Ovary (tissue), 9 donors: ENCODE measurements around the gene GARIN5A. TPM values are rescaled to one million over a fixed set of nuclear protein-coding genes. Genes with fewer than 3 reads are reported as not detected.

Experiments
- DNase-seq, 5 donors: peaks; one replicate each; pipeline ENCODE4 v3.0.0-alpha.2; 2019 to 2020
- H3K27ac ChIP-seq, 2 donors: fragments of 200-600 bp; one replicate each; pipeline versions ENCODE4 v1.5.1 to v1.8.0; 2019 to 2022
- H3K27me3 ChIP-seq: fragments of 200-600 bp; one replicate; pipeline ENCODE4 v1.8.0; 2022
- H3K36me3 ChIP-seq: fragments of 200-600 bp; sonication (generic); one replicate; pipeline ENCODE4 v1.5.1; 2019
- H3K4me1 ChIP-seq: one replicate; pipeline ENCODE4 v1.8.1; 2013; ENCODE audit warnings: mild to moderate bottlenecking, moderate library complexity; ENCODE audit not compliant: insufficient read depth
- H3K4me3 ChIP-seq: fragments of 200-600 bp; sonication (generic); one replicate; pipeline ENCODE4 v1.5.1; 2017
- H3K9me3 ChIP-seq, 2 donors: fragments of 200-600 bp in 1 of 2; sonication (generic) in 1 of 2; one replicate each; pipeline versions ENCODE4 v1.5.1 to v1.8.1; 2013 to 2019; ENCODE audit warnings: mild to moderate bottlenecking in 1 of 2, moderate library complexity in 1 of 2
- CTCF ChIP-seq, 3 donors: fragments of 450-650 bp in 2 of 3; fragments of 200-600 bp in 1 of 3; IDR thresholded peaks; one replicate each; pipeline versions ENCODE4 v1.5.1 to v1.8.0; 2016 to 2022; ENCODE audit warnings: antibody characterized with exemption in 3 of 3, mild to moderate bottlenecking in 1 of 3
- EP300 ChIP-seq: sonication (generic); formaldehyde crosslinking; IDR thresholded peaks from one replicate; pipeline ENCODE4 v1.6.1; 2017; ENCODE audit warnings: antibody characterized with exemption
- POLR2A ChIP-seq: fragments of 450-650 bp; IDR thresholded peaks from one replicate; pipeline ENCODE4 v1.6.1; 2017; ENCODE audit warnings: antibody characterized with exemption, mild to moderate bottlenecking, moderate library complexity
- WGBS, 3 donors: extraction: QIAGEN DNeasy Blood & Tissue Kit in 1 of 3; methylation state at CpG; one replicate each; pipeline versions ENCODE4 v1.1.5 to v1.1.7; 2013 to 2017; 5-methylcytosine and 5-hydroxymethylcytosine counted together
- intact Hi-C, 4 donors: fragments of 100-400 bp; cut with DNase I; formaldehyde crosslinking; loops; one replicate each; pipeline versions ENCODE4 v1.11.0 to v1.15.1; 2022 to 2023
- polyA plus RNA-seq, 2 donors: library from polyadenylated mRNA; stranded (reverse); fragments of 200-250 nt in 1 of 2; fragments of 350-450 nt in 1 of 2; fragmentation: Illumina TruSeq in 1 of 2; extraction: RNeasy Lipid Tissue Mini Kit (QIAGEN cat#74804) in 1 of 2; gene quantifications; one replicate each; pipeline ENCODE4 v1.2.3, GENCODE V29; 2013 to 2014
- total RNA-seq, 7 donors: library from RNA; depleted of rRNA in 2 of 7; stranded (reverse); fragments of >200 nt in 2 of 7; fragmentation: NEBNext Ultra II Directional in 3 of 7; extraction: Animal tissue kit (Norgen Biotek cat#: 25700) in 3 of 7; gene quantifications; one replicate each; pipeline versions ENCODE4 v1.1.0 to v1.2.4, GENCODE V29; 2016 to 2023
- donor health status: DM: no; HTN: no; CAD: no; lungs with moderate emphysema.
- donor health status: DM: no; HTN: no; CAD: no.
- donor health status: Bipolar disorder and iron deficiency.
- donor health status: DM: yes; HTN: yes; CAD: no.
- donor health status: DM: no; HTN: no; CAD: no.
- donor health status: DM: yes; HTN: yes; CAD: no.

The GARIN5A gene
- total and polyA plus RNA-seq, 9 donors: 0.47 to 10.3 (median 3.3) TPM

- H3K4me1 ChIP-seq: peaks cover 1% of the 10 kb centered on the region
- no peaks in the 10 kb centered on the region for H3K9me3 ChIP-seq
- intact Hi-C loops: no loop called here
- DNase-seq: no peak
- no peak overlapping the region for H3K27ac ChIP-seq
- H3K36me3 ChIP-seq: no peaks in the 10 kb centered on the region
- WGBS, 3 donors: 80 to 85% (median 81%) methylated on average over 10 of the region's 10 CpGs
- H3K4me3 ChIP-seq: no peak overlapping the region
- TF ChIP-seq CTCF (IDR thresholded peaks at IDR 0.05) (no peak), POLR2A (no peak), EP300 (no peak)
- no peaks in the 10 kb centered on the region for H3K27me3 ChIP-seq
Measured at GRCh38 chr19:50485284-50485955, 8.8 kb upstream of the GARIN5A start.

DNA sequence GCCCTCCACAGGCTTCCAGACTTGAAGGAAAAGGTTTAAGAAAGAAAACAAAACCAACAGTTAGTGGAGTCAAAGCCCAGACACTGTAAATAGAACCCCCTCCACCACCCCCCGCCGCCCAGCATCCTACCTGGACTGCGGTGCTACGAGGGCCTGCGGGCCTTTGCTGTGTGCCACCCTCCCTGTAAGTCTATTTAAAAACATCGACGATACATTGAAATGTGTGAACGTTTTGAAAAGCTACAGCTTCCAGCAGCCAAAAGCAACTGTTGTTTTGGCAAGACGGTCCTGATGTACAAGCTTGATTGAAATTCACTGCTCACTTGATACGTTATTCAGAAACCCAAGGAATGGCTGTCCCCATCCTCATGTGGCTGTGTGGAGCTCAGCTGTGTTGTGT, 6.3 kb upstream of the GARIN5A start:
- peaks cover 7% of the 10 kb centered on the region for H3K4me1 ChIP-seq
- no peaks in the 10 kb centered on the region for H3K36me3 ChIP-seq
- TF ChIP-seq POLR2A (no peak), CTCF (IDR thresholded peaks at IDR 0.05) (no peak), EP300 (no peak)
- intact Hi-C loops: no loop called here
- H3K27ac ChIP-seq: no peak overlapping the region
- 74 to 82% (median 76%) methylated on average over 10 of the region's 10 CpGs for WGBS, 3 donors
- H3K4me3 ChIP-seq: no peak overlapping the region
- DNase-seq: no peak
- no peaks in the 10 kb centered on the region for H3K27me3 ChIP-seq
- H3K9me3 ChIP-seq: no peaks in the 10 kb centered on the region

DNA sequence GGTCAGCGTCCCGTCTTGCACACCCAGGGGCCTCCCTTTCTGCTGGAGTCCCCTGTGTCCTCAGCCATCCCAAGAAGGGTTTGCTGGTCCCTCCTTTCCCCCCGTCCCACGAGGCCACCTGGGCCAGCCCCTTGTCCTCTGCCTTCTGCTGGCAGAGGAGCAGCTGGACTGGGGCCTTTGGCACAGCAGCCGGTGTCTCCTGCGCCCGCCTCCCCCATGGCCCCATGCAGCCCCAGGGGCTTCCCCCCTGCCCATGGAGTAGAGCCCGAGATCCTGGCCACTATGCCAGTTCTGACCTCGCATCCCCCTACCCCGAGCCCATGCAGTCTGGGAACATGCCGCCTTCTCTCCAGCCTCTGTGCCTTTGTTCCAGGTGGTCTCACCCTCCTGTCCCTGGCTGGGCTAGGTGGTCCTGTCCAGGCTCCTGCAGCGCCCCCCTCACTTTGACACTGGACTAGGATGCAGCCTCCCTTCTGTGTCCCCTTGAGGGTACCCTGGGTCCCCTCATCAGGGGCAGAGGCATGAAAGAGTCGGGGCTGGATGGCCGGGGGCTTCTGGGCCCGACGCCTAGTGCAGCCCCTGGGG, 5.7 kb upstream of the GARIN5A start:
- Histone ChIP-seq H3K36me3 (no peaks in the 10 kb centered on the region), H3K4me3 (no peak overlapping the region), H3K9me3 (no peaks in the 10 kb centered on the region), H3K27ac (no peak overlapping the region), H3K27me3 (no peaks in the 10 kb centered on the region), H3K4me1 (peaks cover 13% of the 10 kb centered on the region)
- intact Hi-C loops: no loop called here
- TF ChIP-seq CTCF (IDR thresholded peaks at IDR 0.05) (no peak), POLR2A (no peak), EP300 (no peak)
- DNase-seq: no peak
- 73 to 81% (median 80%) methylated on average over 15 to 16 of the region's 16 CpGs for WGBS, 3 donors

DNA sequence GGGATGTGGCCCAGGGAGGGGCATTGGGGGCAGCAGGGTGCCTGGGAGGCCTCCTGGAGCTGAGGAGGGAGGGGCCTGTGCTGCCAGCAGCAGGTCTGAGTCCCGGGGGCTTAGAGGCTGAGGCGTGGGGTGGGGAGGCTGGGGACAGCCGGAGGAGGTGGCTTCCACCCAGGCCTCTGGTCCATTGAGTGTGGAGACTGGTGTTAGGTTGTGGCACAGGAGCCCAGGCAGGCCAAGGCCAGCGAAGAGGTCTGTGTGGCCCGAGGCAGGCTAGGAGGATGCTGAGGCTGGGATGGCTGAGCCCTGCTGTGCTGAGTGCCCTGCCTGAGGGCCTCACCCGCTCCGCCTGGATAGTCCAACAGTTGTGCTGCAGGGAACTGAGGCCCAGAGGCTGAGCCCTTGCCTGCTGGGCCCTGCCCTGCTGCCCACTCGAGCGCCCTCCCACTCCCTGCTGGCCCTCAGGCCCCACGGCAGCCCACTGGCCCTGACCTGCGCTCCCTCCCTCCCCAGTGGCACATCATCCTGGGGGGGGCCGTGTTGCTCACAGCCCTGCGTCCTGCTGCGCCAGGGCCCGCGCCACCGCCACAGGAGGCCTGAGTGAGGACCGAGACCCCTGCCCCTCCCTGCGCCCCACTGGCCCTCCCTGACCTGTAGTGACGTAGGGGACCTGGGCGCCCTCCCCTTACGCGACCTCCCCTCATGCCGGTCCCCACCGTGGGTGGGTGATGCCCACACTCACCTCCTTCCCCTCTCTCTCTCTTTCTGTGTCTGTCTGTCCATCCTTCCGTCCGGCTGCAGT, 4.9 kb upstream of the GARIN5A start:
- WGBS, 3 donors: 84 to 87% (median 86%) methylated on average over 25 to 27 of the region's 27 CpGs
- Histone ChIP-seq H3K36me3 (no peaks in the 10 kb centered on the region), H3K4me1 (peaks cover 15% of the 10 kb centered on the region), H3K9me3 (no peaks in the 10 kb centered on the region), H3K27me3 (no peaks in the 10 kb centered on the region), H3K27ac (no peak overlapping the region), H3K4me3 (no peak overlapping the region)
- DNase-seq: no peak
- TF ChIP-seq CTCF (IDR thresholded peaks at IDR 0.05) (no peak), POLR2A (no peak), EP300 (no peak)
- intact Hi-C loops: no loop called here
